SH-SY5Y (cell line): ENCODE data around the gene ETNK2.

Experiments used
- GATA2 ChIP-seq: IDR thresholded peaks from 2 replicates; pipeline ENCODE4 v1.6.1; 2011; ENCODE audit warnings: mild to moderate bottlenecking, low read depth, low read length
- GATA3 ChIP-seq: IDR thresholded peaks from 2 replicates; pipeline ENCODE4 v1.6.1; 2011; ENCODE audit warnings: low read depth, mild to moderate bottlenecking, low read length, moderate library complexity

DNA sequence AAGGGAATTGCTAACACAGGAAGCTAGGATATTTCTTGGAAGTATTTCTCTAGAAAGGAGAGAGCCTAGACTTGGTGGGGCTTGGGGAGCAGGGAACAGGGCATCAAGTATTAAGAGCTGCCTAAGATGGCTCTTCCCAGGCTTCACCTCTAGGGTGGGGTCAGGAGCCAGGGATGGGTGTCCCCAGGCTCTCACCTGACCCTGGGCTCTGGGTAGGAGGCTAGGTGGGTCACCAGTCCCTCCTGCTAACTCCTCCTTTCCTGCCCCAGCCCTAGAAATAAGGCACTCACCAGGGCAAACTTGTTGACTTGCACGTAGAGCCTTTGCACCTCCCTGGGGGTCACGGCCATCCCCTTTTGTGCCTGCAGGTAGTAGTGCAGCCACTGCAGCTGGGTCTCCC is 15.0 kb downstream of the ETNK2 start:
- TF ChIP-seq GATA2 (no peak), GATA3 (no peak)
